HCT116 (cell line): ENCODE data around the gene ETS1. TPM values are rescaled to one million over a fixed set of nuclear protein-coding genes. Genes with fewer than 3 reads are reported as not detected.

ENCODE experiments used
- ATAC-seq: fragments of 200-7000 bp; cut with Tn5 transposase; 2 replicates; pipeline ENCODE4 v1.9.1; 2020; ENCODE audit warnings: mild to moderate bottlenecking, moderate library complexity
- BruUV-seq: library from RNA; stranded (reverse); fragments of 400-500 nt; replicated peaks from 2 replicates; lab custom pipeline; 2021; lab: Mats Ljungman, UMichigan
- CTCF ChIA-PET: fragments of 300-600 bp; sonication (Branson Sonifier 250); formaldehyde crosslinking; loops from one replicate; lab custom pipeline; 2021; ENCODE audit warnings: antibody characterized with exemption; lab: Charles Lee
- POLR2A ChIA-PET: fragments of 300-600, 350-600 bp; sonication (Branson Sonifier 250); formaldehyde crosslinking; loops from one replicate; lab custom pipeline; 2021; ENCODE audit warnings: antibody characterized with exemption; lab: Charles Lee
- RAD21 ChIA-PET, 2 experiments: fragments of 300-600 bp; sonication (Branson Sonifier 250); formaldehyde crosslinking; loops; one replicate each; lab custom pipeline; 2023; ENCODE audit warnings: low total read pairs in 2 of 2; ENCODE audit not compliant: uncharacterized antibody in 2 of 2, unreplicated experiment in 2 of 2, low non-redundant PET in 1 of 2; lab: Charles Lee
- DNase-seq: peaks from one replicate; pipeline ENCODE4 v3.0.0-alpha.2; 2010; ENCODE audit warnings: low read depth, low spot score
- H2AFZ ChIP-seq: fragments of 200-600 bp; shearing (Covaris generic), sonication (generic); 2 replicates; pipeline ENCODE4 v1.6.1; 2017; ENCODE audit warnings: low read depth, mixed run types, mixed read lengths, antibody characterized with exemption, low read length; ENCODE audit not compliant: poor library complexity, severe bottlenecking
- H3K27ac ChIP-seq: 2 replicates; pipeline ENCODE4 v1.5.1; 2012; ENCODE audit warnings: low read depth, low read length
- H3K27me3 ChIP-seq: fragments of 200-600 bp; sonication (generic); 2 replicates; pipeline ENCODE4 v1.6.1; 2016; ENCODE audit warnings: mixed run types, low read length, mixed read lengths; ENCODE audit not compliant: insufficient read depth
- H3K36me3 ChIP-seq, 2 experiments: fragments of 200-500 bp in 1 of 2; fragments of 200-600 bp in 1 of 2; sonication (Bioruptor generic) in 1 of 2; sonication (generic) in 1 of 2; 2 replicates each; pipeline versions ENCODE4 v1.5.1 to v1.6.1; 2014 to 2016; ENCODE audit warnings: low read length in 2 of 2, inconsistent platforms in 1 of 2, mixed read lengths in 1 of 2, mixed run types in 1 of 2; ENCODE audit not compliant: insufficient read depth in 2 of 2, control insufficient read depth in 1 of 2
- H3K4me1 ChIP-seq, 2 experiments: fragments of 200-600 bp in 1 of 2; sonication (generic) in 1 of 2; 2 replicates each; pipeline versions ENCODE4 v1.5.1 to v1.6.1; 2012 to 2017; ENCODE audit warnings: low read length in 2 of 2, inconsistent platforms in 1 of 2, mild to moderate bottlenecking in 1 of 2, mixed read lengths in 1 of 2, mixed run types in 1 of 2, moderate library complexity in 1 of 2; ENCODE audit not compliant: insufficient read depth in 2 of 2, control insufficient read depth in 1 of 2
- H3K4me2 ChIP-seq: fragments of 200-600 bp; sonication (generic); 2 replicates; pipeline ENCODE4 v1.6.1; 2017; ENCODE audit warnings: mixed run types, low read length, mixed read lengths
- H3K4me3 ChIP-seq, 2 experiments: fragments of 200-600 bp in 1 of 2; sonication (generic) in 1 of 2; replicated peaks in 1 of 2; 2 replicates each; pipeline ENCODE4 v1.5.1; 2011 to 2016; ENCODE audit warnings: low read length in 2 of 2, control low read depth in 1 of 2, low read depth in 1 of 2, mild to moderate bottlenecking in 1 of 2, mixed read lengths in 1 of 2, mixed run types in 1 of 2
- H3K79me2 ChIP-seq: fragments of 200-600 bp; sonication (generic); 2 replicates; pipeline ENCODE4 v1.6.1; 2017; ENCODE audit warnings: mild to moderate bottlenecking, mixed run types, low read length, moderate library complexity, mixed read lengths; ENCODE audit not compliant: insufficient read depth
- H3K9ac ChIP-seq: fragments of 200-600 bp; sonication (generic); 2 replicates; pipeline ENCODE4 v1.6.1; 2016; ENCODE audit warnings: low read length, mixed read lengths
- H3K9me2 ChIP-seq: fragments of 200-600 bp; sonication (generic), shearing (Covaris generic); 2 replicates; pipeline ENCODE4 v1.6.1; 2017; ENCODE audit warnings: mixed run types, mild to moderate bottlenecking, moderate library complexity; ENCODE audit not compliant: insufficient read depth
- H3K9me3 ChIP-seq, 2 experiments: fragments of 200-500 bp in 1 of 2; fragments of 200-600 bp in 1 of 2; sonication (Bioruptor generic) in 1 of 2; sonication (generic) in 1 of 2; 2 replicates each; pipeline ENCODE4 v1.6.1; 2014 to 2017; ENCODE audit warnings: low read length in 2 of 2, mixed read lengths in 2 of 2, inconsistent platforms in 1 of 2, low read depth in 1 of 2, mild to moderate bottlenecking in 1 of 2, mixed run types in 1 of 2, moderate library complexity in 1 of 2; ENCODE audit not compliant: control insufficient read depth in 1 of 2, insufficient read depth in 1 of 2
- H4K20me1 ChIP-seq: fragments of 200-600 bp; sonication (generic), shearing (Covaris generic); 2 replicates; pipeline ENCODE4 v1.6.1; 2017; ENCODE audit warnings: mixed run types, mild to moderate bottlenecking, moderate library complexity; ENCODE audit not compliant: insufficient read depth
- CBX3 ChIP-seq: IDR thresholded peaks from 2 replicates; pipeline ENCODE4 v1.6.1; 2012; ENCODE audit warnings: low read depth
- CTCF ChIP-seq, 3 experiments: fragments of 200-600 bp in 1 of 3; sonication (generic) in 1 of 3; IDR thresholded peaks in 2 of 3; conservative IDR thresholded peaks in 1 of 3; 2 replicates each; pipeline ENCODE4 v1.5.1; 2012 to 2017; ENCODE audit warnings: low read depth in 2 of 3, low read length in 2 of 3, antibody characterized with exemption in 1 of 3, borderline replicate concordance in 1 of 3, control low read depth in 1 of 3, mild to moderate bottlenecking in 1 of 3, mixed read lengths in 1 of 3, mixed run types in 1 of 3, moderate library complexity in 1 of 3; ENCODE audit not compliant: insufficient read depth in 1 of 3
- EGR1 ChIP-seq: IDR thresholded peaks from 2 replicates; pipeline ENCODE4 v1.6.1; 2012; ENCODE audit warnings: low read depth
- EZH2 ChIP-seq: fragments of 200-600 bp; sonication (generic); IDR thresholded peaks from 2 replicates; pipeline ENCODE4 v1.6.1; 2017; ENCODE audit warnings: antibody characterized with exemption, mixed run types
- EZH2phosphoT487 ChIP-seq: fragments of 200-600 bp; IDR thresholded peaks from 2 replicates; pipeline ENCODE4 v1.6.1; 2018; ENCODE audit warnings: antibody characterized with exemption, borderline replicate concordance
- POLR2A ChIP-seq: IDR thresholded peaks from 2 replicates; pipeline ENCODE4 v1.7.0; 2011; ENCODE audit warnings: borderline replicate concordance; ENCODE audit not compliant: insufficient read depth, insufficient read length; ENCODE audit errors: extremely low read depth
- SIN3A ChIP-seq: IDR thresholded peaks from 2 replicates; pipeline ENCODE4 v1.6.1; 2012; ENCODE audit warnings: low read depth
- TCF7L2 ChIP-seq: IDR thresholded peaks from 2 replicates; pipeline ENCODE4 v1.7.0; 2011; ENCODE audit warnings: borderline replicate concordance, inconsistent platforms; ENCODE audit not compliant: insufficient read depth, insufficient read length; ENCODE audit errors: extremely low read depth
- YY1 ChIP-seq: IDR thresholded peaks from 2 replicates; pipeline ENCODE4 v1.6.1; 2011; ENCODE audit warnings: low read length, low read depth, moderate library complexity, mild to moderate bottlenecking; ENCODE audit not compliant: insufficient replicate concordance; ENCODE audit errors: extremely low read depth
- ZBTB33 ChIP-seq: IDR thresholded peaks from 2 replicates; pipeline ENCODE4 v1.6.1; 2011; ENCODE audit warnings: mild to moderate bottlenecking, low read length, moderate library complexity; ENCODE audit not compliant: insufficient replicate concordance; ENCODE audit errors: extremely low read depth
- ZNF274 ChIP-seq: fragments of 200-500 bp; sonication (Bioruptor generic); IDR thresholded peaks from 2 replicates; pipeline ENCODE4 v1.6.1; 2014; ENCODE audit warnings: mild to moderate bottlenecking, low read depth, low read length, inconsistent platforms
- intact Hi-C: fragments of 100-400 bp; cut with micrococcal nuclease; formaldehyde crosslinking; loops from 2 replicates; pipeline ENCODE4 v1.10.0; 2022
- total RNA-seq: library from RNA; stranded (reverse); gene quantifications from one replicate; pipeline ENCODE4 v1.2.1, GENCODE V29; 2021; ENCODE audit not compliant: unreplicated experiment

Gene ETS1
- total RNA-seq, 1 experiment from 2014 or later, result 9.2 TPM

GRCh38 chr11:128477811-128478210, 109.5 kb downstream of the ETS1 start:
- H3K79me2 ChIP-seq, result no peaks in the 10 kb centered on the region
- DNase-seq, result no peak

GRCh38 chr11:128477278-128477677, 110.1 kb downstream of the ETS1 start:
- Histone ChIP-seq H4K20me1 (no peaks in the 10 kb centered on the region), H3K36me3 (no peaks in the 10 kb centered on the region), H3K27me3 (no peaks in the 10 kb centered on the region), H3K4me1 (peaks cover 0 to 5% of the 10 kb centered on the region in 2 experiments; a peak in 2 of 4 replicates), H3K27ac (no peak overlapping the region), H3K4me3 (no peak overlapping the region), H3K79me2 (no peaks in the 10 kb centered on the region), H3K9ac (no peak overlapping the region), H2AFZ (no peak overlapping the region), H3K4me2 (no peak overlapping the region), H3K9me2 (no peaks in the 10 kb centered on the region), H3K9me3 (no peaks in the 10 kb centered on the region)
- no TSS peak for BruUV-seq
- POLR2A ChIA-PET, result no interaction called here
- intact Hi-C loops, result no loop called here
- CTCF ChIA-PET, result no interaction called here
- DNase-seq (no peak), ATAC-seq (no peak)
- RAD21 ChIA-PET, result no interaction called here
- no peak for TF ChIP-seq SIN3A
- no peak for TF ChIP-seq POLR2A
- TF ChIP-seq ZBTB33, result no peak
- TF ChIP-seq YY1, result no peak
- TF ChIP-seq EZH2phosphoT487, result no peak

More at GRCh38 chr11:128477811-128478210, 109.5 kb downstream of the ETS1 start:
- POLR2A ChIA-PET, result no interaction called here
- H3K4me3 ChIP-seq, result no peak overlapping the region
- RAD21 ChIA-PET, result no interaction called here
- H3K9me3 ChIP-seq, result no peaks in the 10 kb centered on the region
- peaks cover 0 to under 1% of the 10 kb centered on the region in 2 experiments; a peak in 1 of 4 replicates for H3K4me1 ChIP-seq
- CTCF ChIA-PET, result no interaction called here
- intact Hi-C loops, result no loop called here
- H3K36me3 ChIP-seq, result no peaks in the 10 kb centered on the region; a peak in 1 of 4 replicates
- H3K9ac ChIP-seq, result no peak overlapping the region
- no peak overlapping the region for H3K4me2 ChIP-seq
- no peak overlapping the region for H2AFZ ChIP-seq
- no peak overlapping the region for H3K27ac ChIP-seq
- H3K27me3 ChIP-seq, result no peaks in the 10 kb centered on the region
- no TSS peak for BruUV-seq
- no peak for ATAC-seq
- H4K20me1 ChIP-seq, result no peaks in the 10 kb centered on the region
- TF ChIP-seq TCF7L2 (no peak), CBX3 (no peak), ZNF274 (no peak), EZH2 (no peak), EGR1 (no peak), CTCF (IDR thresholded peaks at IDR 0.05 in 2 of 3, conservative IDR thresholded peaks at IDR 0.05 in 1 of 3; ENCODE audit: borderline replicate concordance in 1 of 3, insufficient read depth in 1 of 3, low read depth in 2 of 3, low read length in 2 of 3) (no peak)
- H3K9me2 ChIP-seq, result no peaks in the 10 kb centered on the region
